Neural cell (in vitro differentiated cells): ENCODE measurements around the gene ERCC5.

Source experiments
- EP300 ChIP-seq: fragments of 450-650 bp; conservative IDR thresholded peaks from 2 replicates; pipeline ENCODE4 v1.6.1; 2014; ENCODE audit warnings: antibody characterized with exemption, mild to moderate bottlenecking, moderate library complexity; ENCODE audit not compliant: poor library complexity, severe bottlenecking
- EZH2 ChIP-seq: fragments of 200-600, 300-800 bp; shearing (Covaris generic), sonication (generic); IDR thresholded peaks from 2 replicates; pipeline ENCODE4 v1.6.1; 2014; ENCODE audit warnings: antibody characterized with exemption, low read length, borderline replicate concordance, mild to moderate bottlenecking; ENCODE audit not compliant: insufficient read depth, poor library complexity, severe bottlenecking
- MXI1 ChIP-seq: fragments of 450-650 bp; conservative IDR thresholded peaks from 2 replicates; pipeline ENCODE4 v1.6.1; 2014; ENCODE audit warnings: antibody characterized with exemption, mild to moderate bottlenecking; ENCODE audit not compliant: poor library complexity, severe bottlenecking
- POLR2AphosphoS5 ChIP-seq: IDR thresholded peaks from 2 replicates; pipeline ENCODE4 v1.6.1; 2012
- RAD21 ChIP-seq: fragments of 450-650 bp; conservative IDR thresholded peaks from 2 replicates; pipeline ENCODE4 v1.6.1; 2014; ENCODE audit warnings: antibody characterized with exemption, mild to moderate bottlenecking, moderate library complexity
- TAF1 ChIP-seq: IDR thresholded peaks from 2 replicates; pipeline ENCODE4 v1.6.1; 2012; ENCODE audit warnings: low read depth
- TF ChIP-seq, protein P1 (sequence below): fragments of 450-650 bp; IDR thresholded peaks from 2 replicates; pipeline ENCODE4 v1.5.1; 2014; ENCODE audit warnings: antibody characterized with exemption, mild to moderate bottlenecking, moderate library complexity; ENCODE audit not compliant: poor library complexity, severe bottlenecking
- TF ChIP-seq, protein P2 (sequence below): IDR thresholded peaks from 2 replicates; pipeline ENCODE4 v1.6.1; 2012; ENCODE audit warnings: borderline replicate concordance

DNA sequence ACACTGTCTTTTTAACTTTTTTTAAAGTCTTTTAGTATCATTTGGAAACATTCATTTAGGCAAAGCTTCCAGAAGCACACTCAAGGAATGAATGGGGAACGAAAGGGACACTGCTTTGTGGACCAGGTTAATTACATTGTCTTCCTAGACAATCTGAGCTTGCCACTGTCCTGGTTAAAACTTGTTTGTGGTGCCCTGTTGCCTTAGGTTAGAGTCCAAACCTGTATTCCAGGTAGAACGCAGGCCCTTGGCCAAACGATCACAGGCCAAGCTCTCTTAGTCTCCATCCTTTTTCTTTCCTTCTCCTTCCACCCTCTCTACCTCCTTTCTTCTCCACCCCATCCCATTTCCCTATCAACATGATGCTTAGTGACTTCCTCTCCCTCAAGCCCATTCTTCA is 66.8 kb downstream of the ERCC5 start:
- TF ChIP-seq, protein P1, sequence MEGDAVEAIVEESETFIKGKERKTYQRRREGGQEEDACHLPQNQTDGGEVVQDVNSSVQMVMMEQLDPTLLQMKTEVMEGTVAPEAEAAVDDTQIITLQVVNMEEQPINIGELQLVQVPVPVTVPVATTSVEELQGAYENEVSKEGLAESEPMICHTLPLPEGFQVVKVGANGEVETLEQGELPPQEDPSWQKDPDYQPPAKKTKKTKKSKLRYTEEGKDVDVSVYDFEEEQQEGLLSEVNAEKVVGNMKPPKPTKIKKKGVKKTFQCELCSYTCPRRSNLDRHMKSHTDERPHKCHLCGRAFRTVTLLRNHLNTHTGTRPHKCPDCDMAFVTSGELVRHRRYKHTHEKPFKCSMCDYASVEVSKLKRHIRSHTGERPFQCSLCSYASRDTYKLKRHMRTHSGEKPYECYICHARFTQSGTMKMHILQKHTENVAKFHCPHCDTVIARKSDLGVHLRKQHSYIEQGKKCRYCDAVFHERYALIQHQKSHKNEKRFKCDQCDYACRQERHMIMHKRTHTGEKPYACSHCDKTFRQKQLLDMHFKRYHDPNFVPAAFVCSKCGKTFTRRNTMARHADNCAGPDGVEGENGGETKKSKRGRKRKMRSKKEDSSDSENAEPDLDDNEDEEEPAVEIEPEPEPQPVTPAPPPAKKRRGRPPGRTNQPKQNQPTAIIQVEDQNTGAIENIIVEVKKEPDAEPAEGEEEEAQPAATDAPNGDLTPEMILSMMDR = no peak
- no peak for TF ChIP-seq EZH2
- TF ChIP-seq EP300 = no peak
- TF ChIP-seq POLR2AphosphoS5 = no peak
- TF ChIP-seq MXI1 = no peak
- TF ChIP-seq RAD21 = no peak
- TF ChIP-seq, protein P2, sequence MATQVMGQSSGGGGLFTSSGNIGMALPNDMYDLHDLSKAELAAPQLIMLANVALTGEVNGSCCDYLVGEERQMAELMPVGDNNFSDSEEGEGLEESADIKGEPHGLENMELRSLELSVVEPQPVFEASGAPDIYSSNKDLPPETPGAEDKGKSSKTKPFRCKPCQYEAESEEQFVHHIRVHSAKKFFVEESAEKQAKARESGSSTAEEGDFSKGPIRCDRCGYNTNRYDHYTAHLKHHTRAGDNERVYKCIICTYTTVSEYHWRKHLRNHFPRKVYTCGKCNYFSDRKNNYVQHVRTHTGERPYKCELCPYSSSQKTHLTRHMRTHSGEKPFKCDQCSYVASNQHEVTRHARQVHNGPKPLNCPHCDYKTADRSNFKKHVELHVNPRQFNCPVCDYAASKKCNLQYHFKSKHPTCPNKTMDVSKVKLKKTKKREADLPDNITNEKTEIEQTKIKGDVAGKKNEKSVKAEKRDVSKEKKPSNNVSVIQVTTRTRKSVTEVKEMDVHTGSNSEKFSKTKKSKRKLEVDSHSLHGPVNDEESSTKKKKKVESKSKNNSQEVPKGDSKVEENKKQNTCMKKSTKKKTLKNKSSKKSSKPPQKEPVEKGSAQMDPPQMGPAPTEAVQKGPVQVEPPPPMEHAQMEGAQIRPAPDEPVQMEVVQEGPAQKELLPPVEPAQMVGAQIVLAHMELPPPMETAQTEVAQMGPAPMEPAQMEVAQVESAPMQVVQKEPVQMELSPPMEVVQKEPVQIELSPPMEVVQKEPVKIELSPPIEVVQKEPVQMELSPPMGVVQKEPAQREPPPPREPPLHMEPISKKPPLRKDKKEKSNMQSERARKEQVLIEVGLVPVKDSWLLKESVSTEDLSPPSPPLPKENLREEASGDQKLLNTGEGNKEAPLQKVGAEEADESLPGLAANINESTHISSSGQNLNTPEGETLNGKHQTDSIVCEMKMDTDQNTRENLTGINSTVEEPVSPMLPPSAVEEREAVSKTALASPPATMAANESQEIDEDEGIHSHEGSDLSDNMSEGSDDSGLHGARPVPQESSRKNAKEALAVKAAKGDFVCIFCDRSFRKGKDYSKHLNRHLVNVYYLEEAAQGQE = no peak
- no peak for TF ChIP-seq TAF1
